Calu3 (cell line): ENCODE data around the gene SIPA1L2. TPM values are rescaled to one million over a fixed set of nuclear protein-coding genes. Genes with fewer than 3 reads are reported as not detected.

Experiments used
- BruUV-seq: library from RNA; stranded (reverse); fragments of 400-500 nt; replicated peaks from 2 replicates; lab custom pipeline; 2021; lab: Mats Ljungman, UMichigan
- CTCF ChIA-PET: fragments of 300-600 bp; sonication (Branson Sonifier 250); formaldehyde crosslinking; loops from one replicate; lab custom pipeline; 2022; ENCODE audit warnings: antibody characterized with exemption; lab: Charles Lee
- DNase-seq: peaks from one replicate; pipeline ENCODE4 v3.0.0; 2022
- H3K27ac Mint-ChIP-seq: one replicate; pipeline ENCODE4 v1.8.0; 2022; ENCODE audit warnings: mixed read lengths; ENCODE audit not compliant: unreplicated experiment
- H3K27me3 Mint-ChIP-seq: one replicate; pipeline ENCODE4 v1.8.0; 2022; ENCODE audit warnings: mixed read lengths; ENCODE audit not compliant: unreplicated experiment
- H3K36me3 Mint-ChIP-seq: one replicate; pipeline ENCODE4 v1.8.0; 2022; ENCODE audit warnings: mild to moderate bottlenecking, moderate library complexity, mixed read lengths; ENCODE audit not compliant: insufficient read depth, unreplicated experiment
- H3K4me1 Mint-ChIP-seq: one replicate; pipeline ENCODE4 v1.8.0; 2022; ENCODE audit warnings: mild to moderate bottlenecking, low read depth, mixed read lengths; ENCODE audit not compliant: unreplicated experiment
- H3K4me3 Mint-ChIP-seq: one replicate; pipeline ENCODE4 v1.8.0; 2022; ENCODE audit warnings: mild to moderate bottlenecking, low read depth, moderate library complexity, mixed read lengths; ENCODE audit not compliant: unreplicated experiment
- H3K9me3 Mint-ChIP-seq: one replicate; pipeline ENCODE4 v1.8.0; 2022; ENCODE audit warnings: low read depth, mixed read lengths; ENCODE audit not compliant: unreplicated experiment
- CTCF ChIP-seq: fragments of 200-600 bp; IDR thresholded peaks from one replicate; pipeline ENCODE4 v1.8.0; 2022; ENCODE audit warnings: antibody characterized with exemption; ENCODE audit not compliant: unreplicated experiment
- intact Hi-C: fragments of 100-400 bp; cut with micrococcal nuclease; formaldehyde crosslinking; loops from one replicate; pipeline ENCODE4 v1.10.0; 2022; ENCODE audit not compliant: unreplicated experiment
- total RNA-seq: library from RNA; stranded (reverse); gene quantifications from 2 replicates; pipeline ENCODE4 v1.2.3, GENCODE V29; 2022

Gene SIPA1L2
- total RNA-seq, 1 experiment from 2014 or later, result 1.5 TPM

- TF ChIP-seq CTCF, result no peak
- BruUV-seq, result no TSS peak
- intact Hi-C loops, result no loop called here
- no peak for DNase-seq
- H3K27me3 Mint-ChIP-seq, result peaks cover 36% of the 10 kb centered on the region
- no peak overlapping the region for H3K27ac Mint-ChIP-seq
- H3K4me1 Mint-ChIP-seq, result peaks cover 11% of the 10 kb centered on the region
- H3K36me3 Mint-ChIP-seq, result no peaks in the 10 kb centered on the region
- CTCF ChIA-PET, result interaction anchor here (0.7 to 1.8 kb wide), 3 partner anchors 11 to 206 kb away, joined by 3 to 4 read pairs (median 3); no protein-coding TSS in a partner anchor
- H3K9me3 Mint-ChIP-seq, result peaks cover 3% of the 10 kb centered on the region
- no peak overlapping the region for H3K4me3 Mint-ChIP-seq
Observed at GRCh38 chr1:232667094-232667777, 37.3 kb upstream of the SIPA1L2 start.

- Mint-ChIP-seq H3K9me3 (peaks cover 2% of the 10 kb centered on the region), H3K4me1 (peaks cover 11% of the 10 kb centered on the region), H3K27ac (peak overlapping the region; percentile 24), H3K27me3 (peaks cover 46% of the 10 kb centered on the region), H3K36me3 (no peaks in the 10 kb centered on the region), H3K4me3 (no peak overlapping the region)
- BruUV-seq, result no TSS peak
- CTCF ChIA-PET, result interaction anchor here (1.4 kb wide), 1 partner anchor 16 kb away, joined by 3 read pairs; no protein-coding TSS in a partner anchor
- no peak for TF ChIP-seq CTCF
- intact Hi-C loops, result loop anchor here (2.0 kb wide), 1 partner anchor 18 kb away; no protein-coding TSS in a partner anchor
- no peak for DNase-seq
Observed at GRCh38 chr1:232664844-232665777, 35.2 kb upstream of the SIPA1L2 start.

GRCh38 chr1:232662910-232663309 lies 33.0 kb upstream of the SIPA1L2 start:
- intact Hi-C loops, result no loop called here
- BruUV-seq, result no TSS peak
- TF ChIP-seq CTCF, result no peak
- CTCF ChIA-PET, result interaction anchor here (0.7 kb wide), 1 partner anchor 16 kb away, joined by 3 read pairs; no protein-coding TSS in a partner anchor
- H3K4me3 Mint-ChIP-seq, result no peak overlapping the region
- no peak for DNase-seq
- peaks cover 11% of the 10 kb centered on the region for H3K4me1 Mint-ChIP-seq
- no peaks in the 10 kb centered on the region for H3K9me3 Mint-ChIP-seq
- no peaks in the 10 kb centered on the region for H3K36me3 Mint-ChIP-seq
- H3K27ac Mint-ChIP-seq, result no peak overlapping the region
- H3K27me3 Mint-ChIP-seq, result peaks cover 54% of the 10 kb centered on the region

DNA sequence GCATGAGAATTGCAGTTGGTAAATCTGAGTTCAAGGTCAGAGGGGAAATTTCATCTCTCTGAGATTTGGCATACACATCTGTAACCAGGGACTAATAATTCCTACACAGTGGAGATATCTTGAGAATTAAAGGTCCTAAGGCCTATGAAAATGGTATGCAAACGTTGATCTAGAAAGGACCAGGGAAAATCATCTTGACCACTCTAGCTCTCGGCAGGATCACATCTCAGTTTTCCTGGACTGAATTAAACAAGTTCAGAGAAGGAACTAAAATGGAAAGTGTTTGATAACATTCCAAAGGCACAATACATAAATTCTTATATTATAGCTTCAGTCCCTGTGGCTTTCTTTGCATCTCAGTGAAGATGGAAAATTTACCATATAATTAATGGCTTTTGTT lies 28.5 kb upstream of the SIPA1L2 start:
- Mint-ChIP-seq H3K36me3 (no peaks in the 10 kb centered on the region), H3K4me1 (no peaks in the 10 kb centered on the region), H3K27ac (no peak overlapping the region), H3K9me3 (no peaks in the 10 kb centered on the region), H3K4me3 (no peak overlapping the region), H3K27me3 (peaks cover 84% of the 10 kb centered on the region)
- intact Hi-C loops, result no loop called here
- CTCF ChIA-PET, result no interaction called here
- no peak for TF ChIP-seq CTCF
- BruUV-seq, result no TSS peak
- no peak for DNase-seq
